ENCODE data around the gene SYNDIG1.

- TF ChIP-seq SP1 (IDR thresholded peaks at IDR 0.05) (no peak), ZNF384 (IDR thresholded peaks at IDR 0.05) (no peak), LEF1 (IDR thresholded peaks at IDR 0.05; ENCODE audit: borderline replicate concordance) (no peak), CTBP1 (IDR thresholded peaks at IDR 0.05; ENCODE audit: borderline replicate concordance) (no peak), ELF4 (IDR thresholded peaks at IDR 0.05) (no peak), BHLHE40 (IDR thresholded peaks at IDR 0.05; ENCODE audit: borderline replicate concordance) (no peak), FOXK2 (IDR thresholded peaks at IDR 0.05) (no peak), HDGF (IDR thresholded peaks at IDR 0.05; ENCODE audit: borderline replicate concordance) (no peak), FOXA1 (IDR thresholded peaks at IDR 0.05) (no peak), FOXM1 (IDR thresholded peaks at IDR 0.05; ENCODE audit: borderline replicate concordance) (no peak), SUZ12 (IDR thresholded peaks at IDR 0.05) (no peak)
Measured at GRCh38 chr20:24574797-24575196, 105.4 kb downstream of the SYNDIG1 start.
